Spleen (tissue), 7 donors: ENCODE data around the gene ZC3H12D.

Experiments
- POLR2A ChIP-seq, 3 donors: fragments of 450-650 bp; IDR thresholded peaks; one replicate each; pipeline ENCODE4 v1.5.1; 2017; ENCODE audit warnings: antibody characterized with exemption in 3 of 3, mild to moderate bottlenecking in 1 of 3
- POLR2AphosphoS5 ChIP-seq, 3 donors: sonication (generic); formaldehyde crosslinking; IDR thresholded peaks; one replicate each; pipeline ENCODE4 v1.5.1; 2017; ENCODE audit warnings: antibody characterized with exemption in 3 of 3
- TF ChIP-seq, protein P1 (sequence below), 11 experiments: fragments of 200-600 bp in 7 of 11; fragments of 450-650 bp in 4 of 11; sonication (generic) in 4 of 11; IDR thresholded peaks in 8 of 11; conservative IDR thresholded peaks in 3 of 11; 1 replicate in 7 of 11; 2 replicates in 4 of 11; pipeline versions ENCODE4 v1.4.0 to v1.8.0; 2016 to 2021; ENCODE audit warnings: antibody characterized with exemption in 11 of 11, inconsistent platforms in 4 of 11, mild to moderate bottlenecking in 1 of 11
- donor health status: DM: no; HTN: no; CAD: no; lungs with moderate emphysema.
- donor health status: DM: no; HTN: no; CAD: no.
- donor health status: DM: no; HTN: no; CAD: no.

DNA sequence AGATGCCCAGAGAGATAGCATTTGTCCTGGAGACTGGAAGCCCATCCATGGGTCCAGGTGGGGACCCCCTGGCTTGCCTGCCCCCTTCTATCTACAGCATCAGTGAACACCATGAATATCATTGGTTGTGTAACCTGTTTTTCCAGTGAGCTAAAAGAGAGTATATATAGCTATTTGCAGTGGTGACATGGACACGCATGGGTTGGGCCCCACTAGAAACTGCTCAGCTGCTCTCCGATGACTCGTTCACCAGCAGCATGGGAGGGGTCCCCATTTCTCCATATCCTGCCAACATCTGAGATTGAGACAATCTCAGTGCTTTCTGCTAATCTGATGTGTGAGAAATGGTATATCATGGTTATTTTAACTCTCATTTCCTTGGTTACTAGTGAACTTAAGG lies 4.0 kb upstream of the ZC3H12D start:
- TF ChIP-seq, protein P1, sequence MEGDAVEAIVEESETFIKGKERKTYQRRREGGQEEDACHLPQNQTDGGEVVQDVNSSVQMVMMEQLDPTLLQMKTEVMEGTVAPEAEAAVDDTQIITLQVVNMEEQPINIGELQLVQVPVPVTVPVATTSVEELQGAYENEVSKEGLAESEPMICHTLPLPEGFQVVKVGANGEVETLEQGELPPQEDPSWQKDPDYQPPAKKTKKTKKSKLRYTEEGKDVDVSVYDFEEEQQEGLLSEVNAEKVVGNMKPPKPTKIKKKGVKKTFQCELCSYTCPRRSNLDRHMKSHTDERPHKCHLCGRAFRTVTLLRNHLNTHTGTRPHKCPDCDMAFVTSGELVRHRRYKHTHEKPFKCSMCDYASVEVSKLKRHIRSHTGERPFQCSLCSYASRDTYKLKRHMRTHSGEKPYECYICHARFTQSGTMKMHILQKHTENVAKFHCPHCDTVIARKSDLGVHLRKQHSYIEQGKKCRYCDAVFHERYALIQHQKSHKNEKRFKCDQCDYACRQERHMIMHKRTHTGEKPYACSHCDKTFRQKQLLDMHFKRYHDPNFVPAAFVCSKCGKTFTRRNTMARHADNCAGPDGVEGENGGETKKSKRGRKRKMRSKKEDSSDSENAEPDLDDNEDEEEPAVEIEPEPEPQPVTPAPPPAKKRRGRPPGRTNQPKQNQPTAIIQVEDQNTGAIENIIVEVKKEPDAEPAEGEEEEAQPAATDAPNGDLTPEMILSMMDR (IDR thresholded peaks at IDR 0.05 in 8 of 11, conservative IDR thresholded peaks at IDR 0.05 in 3 of 11), result no peak
- TF ChIP-seq POLR2A (IDR thresholded peaks at IDR 0.05), result no peak
- no peak for TF ChIP-seq POLR2AphosphoS5 (IDR thresholded peaks at IDR 0.05)
